K562 (cell line): Measurements from ENCODE around the gene PARP9. TPM values are rescaled to one million over a fixed set of nuclear protein-coding genes. Genes with fewer than 3 reads are reported as not detected.

Experiments used
- ATAC-seq: fragments of 200-7000 bp; cut with Tn5 transposase; 3 replicates; pipeline ENCODE4 v1.9.1; 2020; ENCODE audit warnings: moderate library complexity
- BruUV-seq: library from RNA; stranded (reverse); fragments of 400-500 nt; replicated peaks from 2 replicates; lab custom pipeline; 2021; lab: Mats Ljungman, UMichigan
- CTCF ChIA-PET: fragments of 300-600 bp; formaldehyde crosslinking; extraction: SDS; loops from one replicate; lab custom pipeline; 2021; ENCODE audit warnings: low intra/inter-chr PET ratio; lab: Yijun Ruan, JAX
- POLR2A ChIA-PET: fragments of 300-600, 350-650 bp; sonication (Branson Sonifier 250); formaldehyde crosslinking; extraction: SDS; loops from one replicate; lab custom pipeline; 2021; ENCODE audit warnings: antibody characterized with exemption, inconsistent platforms; lab: Yijun Ruan, JAX
- DNase-seq, 4 experiments: peaks; one replicate each; pipeline versions ENCODE4 v3.0.0 to v3.0.0-alpha.2; 2011 to 2018; ENCODE audit warnings: low spot score in 3 of 4, mixed read lengths in 3 of 4; ENCODE audit errors: extremely low read depth in 1 of 4
- FAIRE-seq: peaks from 2 replicates; lab custom pipeline; 2011; peaks lifted over from hg19 to GRCh38; lab: Jason Lieb, UNC
- H2AFZ ChIP-seq: 2 replicates; pipeline ENCODE4 v1.6.0; 2011; ENCODE audit warnings: low read depth, low read length, control low read depth, inconsistent platforms
- H3K27ac ChIP-seq: fragments of 200-600 bp; 3 replicates; pipeline ENCODE4 v1.8.0; 2011; ENCODE audit warnings: low read depth, mild to moderate bottlenecking, control low read depth, inconsistent platforms, low read length, moderate library complexity, mixed read lengths; ENCODE audit errors: extremely low read depth
- H3K27me3 ChIP-seq, 2 experiments: fragments of 300-600 bp in 1 of 2; 2 replicates in 1 of 2; 3 replicates in 1 of 2; pipeline versions ENCODE4 v1.6.0 to v1.8.0; 2011; ENCODE audit warnings: inconsistent platforms in 2 of 2, low read length in 2 of 2, mild to moderate bottlenecking in 1 of 2, mixed read lengths in 1 of 2, moderate library complexity in 1 of 2; ENCODE audit not compliant: control insufficient read depth in 2 of 2, insufficient read depth in 2 of 2
- H3K36me3 ChIP-seq: fragments of 300-600 bp; 3 replicates; pipeline ENCODE4 v1.8.0; 2011; ENCODE audit warnings: mild to moderate bottlenecking, low read length, inconsistent platforms; ENCODE audit not compliant: control insufficient read depth, insufficient read depth
- H3K4me1 ChIP-seq, 2 experiments: fragments of 200-600 bp in 1 of 2; replicated peaks in 1 of 2; 2 replicates in 1 of 2; 3 replicates in 1 of 2; pipeline versions ENCODE4 v1.5.1 to v1.8.0; 2011; ENCODE audit warnings: inconsistent platforms in 2 of 2, low read length in 2 of 2, mild to moderate bottlenecking in 1 of 2, mixed read lengths in 1 of 2, moderate library complexity in 1 of 2; ENCODE audit not compliant: control insufficient read depth in 2 of 2, insufficient read depth in 2 of 2
- H3K4me2 ChIP-seq: 2 replicates; pipeline ENCODE4 v1.6.1; 2011; ENCODE audit warnings: low read length, control low read depth, inconsistent platforms, mixed read lengths; ENCODE audit not compliant: insufficient read depth
- H3K4me3 ChIP-seq: fragments of 200-600 bp; sonication (generic), shearing (Covaris generic); 2 replicates; pipeline ENCODE4 v1.5.1; 2016; ENCODE audit warnings: control low read depth, inconsistent platforms
- H3K79me2 ChIP-seq: fragments of 200-600 bp; 3 replicates; pipeline ENCODE4 v1.8.0; 2011; ENCODE audit warnings: low read length, inconsistent platforms; ENCODE audit not compliant: control insufficient read depth, insufficient read depth
- H3K9ac ChIP-seq, 2 experiments: 2 replicates each; pipeline versions ENCODE4 v1.6.0 to v1.6.1; 2011; ENCODE audit warnings: low read depth in 2 of 2, low read length in 2 of 2, control low read depth in 1 of 2, inconsistent platforms in 1 of 2, mild to moderate bottlenecking in 1 of 2, mixed read lengths in 1 of 2; ENCODE audit not compliant: insufficient read depth in 1 of 2
- H3K9me1 ChIP-seq: one replicate; pipeline ENCODE4 v1.6.0; 2011; ENCODE audit warnings: inconsistent platforms, mild to moderate bottlenecking, low read length, moderate library complexity; ENCODE audit not compliant: control insufficient read depth, insufficient read depth
- H3K9me3 ChIP-seq: replicated peaks from 2 replicates; pipeline ENCODE4 v1.5.1; 2011; ENCODE audit warnings: low read depth, low read length, inconsistent platforms; ENCODE audit not compliant: control insufficient read depth, insufficient read depth
- H4K20me1 ChIP-seq: replicated peaks from 2 replicates; pipeline ENCODE4 v1.6.1; 2011; ENCODE audit warnings: low read length, inconsistent platforms, mixed read lengths; ENCODE audit not compliant: control insufficient read depth, insufficient read depth
- CHCHD3 ChIP-seq: fragments of 250-450 bp; sonication (Bioruptor Pico); IDR thresholded peaks from 2 replicates; pipeline ENCODE4 v2.1.2; 2022; ENCODE audit warnings: mild to moderate bottlenecking
- E2F6 ChIP-seq, 2 experiments: IDR thresholded peaks; 2 replicates each; pipeline ENCODE4 v1.6.1; 2011; ENCODE audit warnings: borderline replicate concordance in 1 of 2, control low read depth in 1 of 2, low read depth in 1 of 2, low read length in 1 of 2, mild to moderate bottlenecking in 1 of 2, mixed read lengths in 1 of 2, moderate library complexity in 1 of 2; ENCODE audit not compliant: insufficient read depth in 1 of 2, insufficient read length in 1 of 2, poor library complexity in 1 of 2, severe bottlenecking in 1 of 2; ENCODE audit errors: extremely low read depth in 1 of 2
- FOXK2 ChIP-seq, 2 experiments: fragments of 450-650 bp; IDR thresholded peaks in 1 of 2; conservative IDR thresholded peaks in 1 of 2; 2 replicates each; pipeline ENCODE4 v1.6.1; 2016; ENCODE audit warnings: low read depth in 2 of 2, mild to moderate bottlenecking in 1 of 2
- FOXM1 ChIP-seq, 2 experiments: fragments of 450-650 bp in 1 of 2; sonication (generic) in 1 of 2; formaldehyde crosslinking in 1 of 2; IDR thresholded peaks; 2 replicates each; pipeline versions ENCODE4 v1.6.1 to v1.9.0; 2017 to 2022; ENCODE audit warnings: low read depth in 2 of 2, mild to moderate bottlenecking in 2 of 2, missing genetic modification reagents in 1 of 2, moderate library complexity in 1 of 2
- KDM1A ChIP-seq, 2 experiments: fragments of 450-650 bp; IDR thresholded peaks; 2 replicates each; pipeline ENCODE4 v1.6.1; 2016; ENCODE audit warnings: mild to moderate bottlenecking in 2 of 2
- KLF13 ChIP-seq: fragments of 450-650 bp; IDR thresholded peaks from 2 replicates; pipeline ENCODE4 v1.6.1; 2016; ENCODE audit warnings: missing genetic modification characterization, low read depth, mild to moderate bottlenecking, missing compliant biosample characterization, moderate library complexity, borderline replicate concordance
- MXD1 ChIP-seq: fragments of 250-450 bp; sonication (Bioruptor Pico); IDR thresholded peaks from 2 replicates; pipeline ENCODE4 v1.8.0; 2021; ENCODE audit warnings: borderline replicate concordance, mild to moderate bottlenecking, moderate library complexity; ENCODE audit not compliant: poor library complexity, severe bottlenecking
- MXI1 ChIP-seq: IDR thresholded peaks from 2 replicates; pipeline ENCODE4 v1.6.1; 2011; ENCODE audit warnings: low read depth, mild to moderate bottlenecking, improper control_type of control experiment, low read length
- MYC ChIP-seq, 2 experiments: fragments of 250-450 bp in 1 of 2; sonication (Bioruptor Pico) in 1 of 2; IDR thresholded peaks; 2 replicates each; pipeline versions ENCODE4 v1.5.1 to v1.6.1; 2012 to 2021; ENCODE audit warnings: low read depth in 2 of 2, borderline replicate concordance in 1 of 2, improper control_type of control experiment in 1 of 2, low read length in 1 of 2, mild to moderate bottlenecking in 1 of 2, moderate library complexity in 1 of 2
- NKRF ChIP-seq: fragments of 450-650 bp; IDR thresholded peaks from 2 replicates; pipeline ENCODE4 v1.6.1; 2016; ENCODE audit warnings: borderline replicate concordance
- SMARCA4 ChIP-seq: fragments of 450-650 bp; IDR thresholded peaks from 2 replicates; pipeline ENCODE4 v1.6.1; 2016
- ZNF121 ChIP-seq: sonication (generic); formaldehyde crosslinking; conservative IDR thresholded peaks from 2 replicates; pipeline ENCODE4 v1.8.0; 2022; ENCODE audit warnings: missing genetic modification reagents
- WGBS: fragments of 100-300 bp; shearing (Covaris generic); methylation state at CpG from one replicate; pipeline ENCODE4 v1.1.6; 2016; ENCODE audit warnings: low coverage, mixed read lengths; ENCODE audit not compliant: insufficient coverage; ENCODE audit errors: missing lambda C conversion rate; 5-methylcytosine and 5-hydroxymethylcytosine counted together
- in situ Hi-C: fragments of 300-500 bp; cut with MboI; formaldehyde crosslinking; loops from 4 replicates; pipeline ENCODE4 v1.15.0; 2018; ENCODE audit warnings: inconsistent platforms, mixed read lengths
- intact Hi-C: fragments of 100-400 bp; cut with micrococcal nuclease; formaldehyde crosslinking; loops from 2 replicates; pipeline ENCODE4 v1.14.2; 2022
- polyA plus RNA-seq, 8 experiments: library from polyadenylated mRNA; depleted of rRNA in 4 of 8; stranded (reverse) in 5 of 8; unstranded in 3 of 8; fragments of >200 nt; fragmentation: Nextera tagmentation in 2 of 8; fragmentation: Illumina TruSeq in 1 of 8; extraction: Ambion mirVana in 2 of 8; extraction: Trizol in 1 of 8; gene quantifications; 2 replicates each; pipeline versions ENCODE4 v1.2.1 to v1.2.3, GENCODE V29; 2011 to 2014; ENCODE audit warnings: inconsistent platforms in 1 of 8, missing spikeins in 1 of 8
- total RNA-seq, 7 experiments: library from RNA; depleted of rRNA in 6 of 7; stranded (reverse); fragments of >200 nt in 6 of 7; fragmentation: Illumina TruSeq in 2 of 7; extraction: Trizol in 2 of 7; gene quantifications; 2 replicates each; pipeline versions ENCODE4 v1.2.1 to v1.2.3, GENCODE V29; 2011 to 2021; ENCODE audit warnings: low replicate concordance in 1 of 7

PARP9 gene
- total and polyA plus RNA-seq, 9 of the 15 experiments (the other 6 are each of a cell fraction or from before 2014, with no cell fraction given), result 2.1 to 4.8 (median 3.4) TPM

- H3K36me3 ChIP-seq, result no peaks in the 10 kb centered on the region
- H3K4me3 ChIP-seq, result peak overlapping the region; percentile 75
- H3K9me1 ChIP-seq, result no peaks in the 10 kb centered on the region
- in situ Hi-C loops (no loop called here), intact Hi-C loops (no loop called here)
- H4K20me1 ChIP-seq, result peaks cover 9% of the 10 kb centered on the region; the same call in 1 of the 2 replicates
- DNase-seq, result peak in 1 of 4 experiments; percentile 14
- ChIA-PET POLR2A (interaction anchor here (0.9 to 1.4 kb wide), 2 partner anchors 10 to 11 kb away, joined by 3 read pairs; no protein-coding TSS in a partner anchor), CTCF (no interaction called here)
- H3K4me1 ChIP-seq, result peaks cover 12% of the 10 kb centered on the region in 2 experiments; a peak in 4 of 5 replicates
- H3K9me3 ChIP-seq, result no peaks in the 10 kb centered on the region
- no peak overlapping the region for H2AFZ ChIP-seq
- peak overlapping the region; percentile 74 for H3K4me2 ChIP-seq
- H3K79me2 ChIP-seq, result peaks cover 60% of the 10 kb centered on the region
- peak; percentile 19 for FAIRE-seq
- peak overlapping the region; percentile 86 to 94 for H3K9ac ChIP-seq
- no peaks in the 10 kb centered on the region for H3K27me3 ChIP-seq
- TSS peak; percentile 57 for BruUV-seq
- peak overlapping the region; percentile 96; the same call in 2 of the 3 replicates for H3K27ac ChIP-seq
- no peak for ATAC-seq
- 5% methylated on average over 18 of the region's 19 CpGs for WGBS
- TF ChIP-seq NKRF (peak; percentile 82), CHCHD3 (no peak), MXI1 (peak; percentile 84; the same call in 1 of the 2 replicates), MYC (IDR thresholded peaks at IDR 0.05; ENCODE audit: low read depth, low read length) (peak; percentile 35; the same call in 1 of the 2 replicates), MYC (CRISPR knock-in tag; IDR thresholded peaks at IDR 0.05; ENCODE audit: borderline replicate concordance, low read depth) (no peak), KLF13 (tag) (0 out of 2 replicates have a peak, but pooled peaks have one; percentile 15), FOXK2 (conservative IDR thresholded peaks at IDR 0.05 in 1 of 2, IDR thresholded peaks at IDR 0.05 in 1 of 2; ENCODE audit: low read depth in 2 of 2) (peak in 1 of 2 experiments; percentile 41; a peak in 1 of 4 replicates), ZNF121 (CRISPR knock-in tag) (peak; percentile 94), FOXM1 (IDR thresholded peaks at IDR 0.05; ENCODE audit: low read depth) (peak; percentile 21; the same call in 1 of the 2 replicates), FOXM1 (CRISPR knock-in tag; IDR thresholded peaks at IDR 0.05; ENCODE audit: low read depth) (no peak), E2F6 (IDR thresholded peaks at IDR 0.05; ENCODE audit: borderline replicate concordance in 1 of 2, extremely low read depth in 1 of 2, insufficient read depth in 1 of 2, insufficient read length in 1 of 2, low read depth in 1 of 2, low read length in 1 of 2, poor library complexity in 1 of 2, severe bottlenecking in 1 of 2) (peak; percentile 48 to 60), KDM1A (IDR thresholded peaks at IDR 0.05) (0 out of 4 replicates have a peak, but pooled peaks have one; percentile 15 to 41), SMARCA4 (0 out of 2 replicates have a peak, but pooled peaks have one; percentile 15), MXD1 (CRISPR knock-in tag) (no peak)
Observed at GRCh38 chr3:122513386-122514122, 50.5 kb downstream of the PARP9 start.
